IPS DF 4.7 (cell line): ENCODE measurements around the gene ORMDL3.
"Not testable (repeated sequence)": the region's sequence is repeated elsewhere in the genome, so short reads cannot be mapped to it uniquely, and the experiment has no call there.

Source experiments
- DNase-seq: peaks from one replicate; pipeline ENCODE4 v3.0.0-alpha.2; 2013; ENCODE audit warnings: low spot score; ENCODE audit errors: extremely low read depth

Gene ORMDL3

DNA sequence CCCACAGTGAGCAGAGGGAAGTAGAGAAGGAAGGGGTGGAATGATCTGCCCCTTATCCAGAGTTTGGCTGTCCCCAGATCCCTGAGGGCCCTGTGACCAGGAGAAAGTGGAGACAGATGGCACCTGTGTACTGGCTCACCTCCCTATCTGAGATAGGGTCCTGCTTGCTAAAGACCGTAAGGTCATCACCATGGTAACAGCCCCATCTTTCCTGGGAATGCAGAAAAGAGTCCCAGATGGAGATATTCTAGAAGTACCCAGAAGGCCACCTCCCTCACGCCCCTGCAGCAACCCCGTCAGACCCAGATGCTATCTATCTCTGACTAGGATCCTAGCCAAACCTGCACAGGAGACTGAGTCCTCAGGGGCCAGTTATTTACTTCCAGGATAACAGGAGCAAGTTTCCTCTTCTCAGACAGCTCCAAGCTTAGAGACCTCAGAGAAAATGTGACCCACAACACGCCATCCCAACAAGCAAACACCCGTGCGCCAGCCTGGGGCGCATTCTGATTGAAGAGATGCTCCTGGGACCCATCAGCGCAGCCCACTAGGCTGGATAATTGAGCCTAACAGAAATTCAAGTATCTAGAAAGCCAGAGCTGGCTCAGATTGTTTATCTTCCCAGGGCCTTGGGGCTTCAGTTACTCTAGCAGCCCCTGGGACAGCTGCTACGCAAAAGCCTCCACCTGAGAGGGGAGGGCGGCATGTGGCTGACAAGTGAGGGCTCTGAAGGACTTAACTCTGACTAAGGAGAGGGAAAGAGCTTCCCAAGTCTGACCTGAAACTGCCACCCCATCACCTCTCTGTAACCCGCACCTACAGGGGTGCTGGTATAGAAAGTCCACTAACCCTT is 1.9 kb downstream of the ORMDL3 start:
- no peak for DNase-seq

DNA sequence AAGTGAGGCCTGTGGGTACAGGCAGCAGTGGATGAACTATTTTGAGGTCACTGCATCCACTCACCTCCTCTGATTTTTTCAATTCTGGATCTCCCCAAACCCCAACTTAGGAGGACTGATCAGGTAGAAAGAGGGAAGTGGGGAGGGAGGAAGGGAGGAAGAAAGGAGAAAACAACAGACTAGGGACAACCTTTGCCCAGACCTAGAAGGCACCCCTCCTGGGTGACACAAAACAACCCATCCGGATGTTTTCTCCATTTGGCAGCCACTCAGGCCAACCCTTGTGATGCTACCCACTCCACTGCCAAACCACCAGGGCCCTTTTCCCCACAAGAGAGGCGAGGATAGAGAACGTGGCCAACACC is 2.7 kb downstream of the ORMDL3 start:
- DNase-seq, result no peak

DNA sequence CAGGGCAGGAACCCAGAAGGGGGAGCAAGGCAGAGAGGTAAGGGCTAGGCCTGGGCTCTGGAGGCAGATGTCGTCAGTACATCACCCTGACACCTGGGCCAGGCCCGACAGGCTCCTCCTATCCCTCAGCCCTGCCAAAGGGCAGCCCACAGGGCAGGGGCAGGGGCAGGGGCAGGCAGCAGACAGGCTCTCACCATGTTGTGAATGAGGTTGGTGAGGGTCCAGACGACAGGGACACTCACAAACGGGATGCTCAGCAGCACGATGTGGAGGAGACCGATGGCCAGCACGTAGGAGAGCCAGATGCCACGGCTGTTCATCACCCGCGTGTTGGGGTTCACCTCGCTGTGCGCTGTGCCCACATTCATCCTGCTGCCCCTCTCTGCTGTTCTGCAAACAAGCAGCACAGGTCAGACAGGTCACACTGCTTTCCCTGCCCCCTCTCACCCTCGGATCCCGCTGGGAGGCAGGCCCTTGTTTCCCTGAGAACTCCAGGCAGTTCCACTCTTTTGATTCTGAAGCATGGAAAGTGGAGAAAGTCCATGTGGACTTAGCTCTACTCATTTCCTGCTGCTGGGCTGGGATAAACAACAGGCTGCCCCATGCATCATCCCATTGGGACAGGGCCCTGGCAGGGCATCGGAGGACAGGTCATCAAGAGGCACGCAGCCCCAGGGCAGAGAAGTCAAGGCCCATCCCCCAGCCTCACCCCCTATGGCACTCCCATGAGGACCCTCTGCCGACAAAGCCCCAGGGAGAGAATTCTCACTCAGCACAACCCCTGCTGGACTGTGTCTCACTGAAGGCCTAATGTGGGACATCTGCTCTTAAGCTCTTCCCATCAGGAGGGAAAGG is 3.3 kb downstream of the ORMDL3 start:
- no peak for DNase-seq

DNA sequence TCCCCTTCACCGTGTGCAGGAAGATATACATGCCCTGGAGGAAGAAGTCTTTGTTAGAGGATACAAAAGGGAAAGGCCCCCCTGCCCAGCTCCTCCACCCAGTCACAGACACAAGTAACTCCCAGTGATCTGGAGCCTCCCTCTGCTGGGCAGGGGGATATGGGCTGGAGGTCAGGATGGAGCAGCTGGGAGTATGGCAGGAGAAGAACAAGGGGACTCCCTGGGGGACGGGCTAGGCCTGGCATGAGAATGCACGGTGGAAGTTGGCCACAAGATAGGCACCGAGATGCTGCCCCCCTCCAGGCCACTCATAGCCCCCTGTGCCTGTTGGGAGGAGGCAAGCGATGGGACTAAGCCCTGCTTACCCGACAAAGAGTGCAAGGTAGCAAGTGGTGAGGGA is 4.2 kb downstream of the ORMDL3 start:
- no peak for DNase-seq

DNA sequence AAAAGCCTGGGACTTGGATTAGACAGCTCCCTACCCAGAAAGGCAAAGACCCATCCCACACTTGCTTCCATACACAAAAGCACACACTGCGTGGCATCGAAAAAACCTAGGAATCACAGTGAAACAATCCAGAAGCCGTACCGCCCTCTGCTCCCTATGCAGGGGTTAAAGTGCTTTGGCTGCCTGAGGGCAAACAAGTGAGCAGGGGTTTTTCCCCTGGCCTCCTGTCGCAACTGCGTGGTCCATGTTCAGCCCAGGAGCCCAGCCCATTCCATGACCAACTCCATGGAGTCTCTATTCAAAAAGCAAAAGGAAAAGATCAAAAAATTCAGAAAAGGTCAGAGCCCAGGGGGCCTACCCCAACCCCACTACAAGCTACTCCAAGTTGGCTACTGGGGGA is 5.4 kb downstream of the ORMDL3 start:
- no peak for DNase-seq

DNA sequence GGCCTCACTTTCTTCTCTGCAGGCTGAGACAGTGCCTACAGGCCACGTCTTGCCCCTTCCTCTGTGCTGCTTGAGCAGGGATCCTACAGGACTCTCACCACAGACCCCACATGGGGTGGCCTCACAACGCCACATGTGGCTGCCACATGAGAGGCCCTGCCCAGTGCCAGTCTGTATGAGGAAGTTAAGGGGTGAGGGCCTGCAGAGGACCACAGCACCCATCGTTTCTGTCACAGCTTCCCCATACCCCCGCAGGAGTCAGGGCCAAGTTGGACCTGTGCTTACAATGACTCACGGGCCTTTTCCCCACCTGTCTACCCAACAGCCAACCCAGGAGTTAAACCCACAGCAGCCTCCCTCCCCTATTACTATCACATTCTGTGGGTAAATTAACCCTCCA is 6.1 kb downstream of the ORMDL3 start:
- no peak for DNase-seq

DNA sequence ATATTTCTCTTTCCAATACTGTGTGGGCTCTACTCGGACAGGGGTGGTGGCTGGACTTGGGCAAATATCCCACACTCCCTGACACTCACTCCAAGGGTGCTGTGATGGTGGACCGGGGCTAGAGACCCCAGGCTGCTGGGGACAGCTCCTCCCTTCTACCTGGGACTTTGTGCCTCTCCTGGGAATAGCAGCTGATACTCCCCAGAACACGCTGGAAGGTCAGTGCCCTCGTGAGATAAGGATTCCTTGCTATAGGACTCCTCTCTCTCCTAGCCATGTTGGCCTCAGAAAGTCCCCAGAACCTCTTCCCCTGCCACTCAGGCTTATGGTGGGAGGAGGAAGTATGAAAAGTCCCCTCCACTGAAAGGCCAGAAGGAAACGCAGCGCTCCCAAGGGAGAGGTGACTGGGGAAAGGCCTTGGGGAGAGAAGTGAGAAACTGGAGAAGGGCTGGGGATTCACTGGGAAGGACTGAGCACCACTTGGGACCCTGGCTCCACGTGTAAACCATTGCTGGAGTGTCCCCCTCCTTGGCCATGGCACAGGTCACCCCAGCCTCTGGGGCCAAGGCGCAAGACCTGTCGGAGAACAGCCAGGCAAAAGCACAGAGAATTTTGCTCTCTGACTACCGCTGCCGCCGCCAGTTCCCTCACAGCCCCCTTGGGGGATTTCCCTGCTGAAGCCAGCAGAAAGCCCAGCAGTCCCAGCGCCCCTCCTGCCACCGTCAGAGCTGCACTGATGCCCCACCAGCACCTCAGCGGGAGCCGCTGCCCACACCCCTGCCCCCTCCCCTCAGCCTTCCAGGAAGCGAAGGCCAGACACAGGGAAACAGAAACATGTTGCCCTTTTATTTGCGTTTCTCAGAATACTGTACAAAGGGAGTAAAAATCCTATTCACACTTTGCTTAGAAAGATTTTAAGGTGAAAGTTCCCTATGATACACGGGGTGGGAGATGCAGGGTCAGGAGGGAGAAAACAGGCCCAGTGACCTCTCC is 6.9 kb downstream of the ORMDL3 start:
- no peak for DNase-seq

DNA sequence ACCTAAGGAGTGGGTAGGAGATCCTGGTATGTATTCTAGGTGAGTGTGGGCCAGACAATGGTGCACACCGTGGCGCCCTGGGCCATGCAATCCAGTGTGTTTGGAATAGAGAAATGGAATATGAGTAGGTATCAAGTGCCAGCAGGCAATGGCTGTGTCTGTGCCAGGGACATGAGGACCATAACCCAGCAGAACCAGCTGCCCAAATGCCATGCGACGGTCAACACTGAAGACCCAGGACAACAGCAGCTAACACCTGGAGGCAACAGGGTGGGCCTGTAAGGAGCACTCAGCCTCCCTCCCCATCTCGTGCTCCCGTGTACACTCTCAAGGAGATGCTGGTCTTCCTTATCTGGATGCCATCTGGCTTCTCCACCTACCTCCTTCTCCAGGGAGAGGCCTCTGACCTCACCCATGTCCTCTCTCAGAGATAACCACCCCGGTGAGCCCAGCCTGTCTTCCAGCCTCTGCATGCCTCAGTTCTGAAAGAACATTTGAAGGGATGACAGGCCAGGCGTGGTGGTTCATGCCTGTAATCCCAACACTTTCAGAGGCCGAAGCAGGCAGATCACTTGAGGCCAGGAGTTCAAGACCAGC is 8.2 kb downstream of the ORMDL3 start:
- DNase-seq, result no peak

DNA sequence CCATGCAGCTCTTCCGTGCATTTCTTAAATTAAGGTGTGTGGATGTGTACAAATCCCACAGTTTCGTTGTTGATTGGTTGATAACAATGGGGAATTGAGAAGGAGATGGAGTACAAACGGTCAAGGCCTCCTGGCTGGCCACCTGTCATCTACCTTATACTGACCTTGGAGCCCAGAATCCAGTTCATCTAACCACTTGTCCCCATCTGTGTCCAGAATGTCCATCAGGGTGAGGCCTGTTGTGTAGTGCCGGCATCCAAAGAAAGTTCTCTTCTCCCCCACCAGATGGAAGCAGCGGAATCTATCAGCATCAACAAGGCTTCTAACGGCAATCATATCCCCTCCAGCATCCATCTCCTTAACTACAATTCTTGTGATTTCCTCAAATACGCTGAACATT is 10.5 kb downstream of the ORMDL3 start:
- DNase-seq, result no peak

DNA sequence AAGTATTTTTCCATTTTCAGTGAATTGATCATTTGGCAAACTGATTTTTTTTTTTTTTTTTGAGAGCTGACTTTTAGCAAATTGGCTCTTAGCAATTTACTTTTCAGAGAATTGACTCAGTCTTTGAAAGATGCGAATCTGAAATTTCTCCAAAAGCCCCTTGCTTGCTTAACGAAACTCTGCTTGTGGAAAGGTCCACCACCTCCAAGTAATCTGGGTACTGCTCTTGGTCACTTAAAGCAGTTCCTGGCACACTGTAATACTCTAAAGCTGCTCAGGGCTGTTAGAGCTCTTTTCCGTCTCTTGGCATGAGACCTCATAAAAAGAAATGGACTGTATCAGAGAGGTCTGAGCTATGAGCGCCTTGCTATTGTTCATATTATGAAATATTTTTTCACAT is 11.8 kb downstream of the ORMDL3 start:
- no peak for DNase-seq

DNA sequence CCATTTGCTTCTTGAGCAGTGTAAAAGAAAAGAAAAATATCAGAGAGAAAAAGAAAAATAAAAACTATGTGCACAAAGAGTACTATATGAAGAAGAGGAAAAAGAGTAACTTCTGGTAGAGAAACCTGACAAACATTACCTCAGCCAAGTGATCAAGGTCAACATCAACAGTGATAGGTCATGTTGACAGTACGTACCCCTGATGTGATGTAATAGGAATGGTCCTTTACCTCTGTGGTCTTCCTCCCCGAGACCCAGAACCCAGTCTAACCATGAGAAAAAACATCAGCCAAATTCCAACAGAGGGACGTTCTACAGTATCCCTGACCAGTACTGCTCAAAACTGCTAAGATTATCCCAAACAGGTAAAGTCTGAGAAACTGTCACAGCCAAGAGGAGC is 13.4 kb downstream of the ORMDL3 start:
- DNase-seq, result no peak

DNA sequence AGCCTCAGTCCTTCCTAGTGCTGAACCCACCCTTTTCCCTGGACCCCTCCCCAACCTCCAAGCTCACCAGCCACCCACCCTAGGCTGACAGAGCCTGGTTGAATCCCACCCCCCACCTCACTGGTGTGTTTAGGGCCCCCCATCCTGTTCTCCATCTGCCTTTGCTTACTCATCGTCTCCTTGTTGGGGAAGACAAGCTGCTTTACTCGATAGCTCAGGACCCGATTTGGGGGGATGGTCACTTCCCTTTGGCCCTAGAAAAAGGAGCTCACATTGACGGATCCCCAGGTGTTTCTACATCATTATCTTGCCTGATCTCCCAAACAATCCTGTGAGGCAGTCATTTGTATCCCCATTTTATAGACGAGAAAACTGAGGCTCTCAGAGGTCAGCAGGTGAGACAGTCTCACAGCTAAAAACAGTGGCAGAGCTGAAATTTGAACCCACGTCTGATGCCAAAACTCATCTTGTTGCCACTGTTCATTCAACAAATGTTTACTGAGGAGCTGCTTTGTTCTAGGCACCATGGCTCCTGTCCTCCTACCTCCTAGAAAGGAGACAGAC is 18.5 kb downstream of the ORMDL3 start:
- DNase-seq, result no peak

DNA sequence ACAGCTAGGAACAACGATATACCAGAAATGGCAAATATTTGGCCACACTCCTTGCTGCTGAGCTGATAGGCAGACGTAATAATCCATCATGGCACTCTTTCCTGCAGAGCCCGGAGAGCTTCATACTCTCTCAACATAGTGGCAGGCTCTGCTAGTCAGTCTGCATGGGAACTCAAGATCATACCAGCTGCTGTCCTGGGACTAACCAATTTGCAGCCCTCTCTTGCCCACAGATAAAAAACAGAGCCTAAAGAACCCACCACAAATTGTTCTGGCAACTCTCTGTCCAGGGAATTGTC is 22.5 kb downstream of the ORMDL3 start:
- no peak for DNase-seq

DNA sequence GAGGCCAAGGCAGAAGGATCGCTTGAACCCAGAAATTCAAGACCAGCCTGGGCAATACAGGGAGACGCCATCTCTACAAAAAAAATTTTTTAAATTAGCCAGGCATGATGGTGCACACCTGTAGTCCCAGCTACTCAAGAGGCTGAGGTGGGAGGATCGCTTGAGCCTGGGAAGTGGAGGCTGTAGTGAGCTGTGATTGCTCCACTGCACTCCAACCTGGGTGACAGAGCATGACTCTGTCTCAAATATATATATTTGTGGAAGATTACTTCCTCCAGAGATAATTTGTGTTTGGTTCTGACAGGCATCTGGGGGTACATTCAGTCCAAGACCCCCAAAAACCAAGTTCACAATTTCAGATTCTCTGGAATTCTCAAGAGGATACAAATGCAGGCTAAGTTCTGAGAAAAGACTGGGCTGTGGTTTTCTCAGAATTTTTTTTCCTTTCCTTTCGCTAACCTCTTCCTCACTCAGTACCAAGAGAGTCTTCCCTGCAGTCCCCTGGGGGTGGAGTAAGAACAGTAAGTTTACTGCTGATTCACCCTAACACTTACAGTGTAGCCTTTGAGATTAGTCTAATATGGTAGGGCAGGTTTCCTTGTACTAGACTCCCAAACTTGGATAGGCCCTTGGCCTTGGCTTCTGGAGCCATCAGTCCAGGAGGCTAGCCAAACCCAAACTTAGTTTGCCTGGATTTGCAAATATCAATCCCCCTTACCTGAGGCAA is 24.1 kb downstream of the ORMDL3 start:
- DNase-seq, result no peak

DNA sequence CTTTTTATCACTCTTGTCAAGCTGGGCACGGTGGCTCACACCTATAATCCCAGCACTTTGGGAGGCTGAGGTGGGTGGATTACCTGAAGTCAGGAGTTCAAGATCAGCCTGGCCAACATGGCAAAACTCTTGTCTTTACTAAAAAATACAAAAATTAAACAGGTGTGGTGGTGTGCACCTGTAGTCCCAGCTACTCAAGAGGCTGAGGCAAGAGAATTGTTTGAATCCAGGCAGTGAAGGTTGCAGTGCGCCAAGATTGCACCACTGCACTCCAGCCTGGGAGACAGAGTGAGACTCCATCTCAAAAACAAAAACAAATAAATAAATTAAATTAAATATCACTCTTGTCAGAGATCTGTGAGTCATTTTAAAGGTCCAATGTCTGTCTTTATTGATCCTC is 25.4 kb downstream of the ORMDL3 start:
- DNase-seq, result not testable (repeated sequence)

DNA sequence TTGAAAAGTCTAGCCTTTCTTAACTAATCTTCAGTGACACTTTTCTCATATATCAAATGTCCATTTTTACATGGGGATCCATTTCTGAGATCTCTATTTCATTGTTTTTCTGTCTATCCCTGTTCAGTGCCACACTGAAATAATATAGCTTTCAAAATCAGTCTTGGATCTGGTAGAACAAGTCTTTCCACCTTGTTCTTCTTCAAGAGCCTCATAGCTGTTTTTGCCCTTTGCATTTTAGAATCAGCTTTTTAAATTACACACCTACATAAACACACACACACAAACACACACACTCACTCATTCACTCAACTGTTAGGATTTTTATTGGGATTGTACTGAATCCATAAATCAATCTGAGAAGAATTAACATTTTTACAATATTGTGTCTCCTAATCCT is 28.2 kb downstream of the ORMDL3 start:
- DNase-seq, result no peak

DNA sequence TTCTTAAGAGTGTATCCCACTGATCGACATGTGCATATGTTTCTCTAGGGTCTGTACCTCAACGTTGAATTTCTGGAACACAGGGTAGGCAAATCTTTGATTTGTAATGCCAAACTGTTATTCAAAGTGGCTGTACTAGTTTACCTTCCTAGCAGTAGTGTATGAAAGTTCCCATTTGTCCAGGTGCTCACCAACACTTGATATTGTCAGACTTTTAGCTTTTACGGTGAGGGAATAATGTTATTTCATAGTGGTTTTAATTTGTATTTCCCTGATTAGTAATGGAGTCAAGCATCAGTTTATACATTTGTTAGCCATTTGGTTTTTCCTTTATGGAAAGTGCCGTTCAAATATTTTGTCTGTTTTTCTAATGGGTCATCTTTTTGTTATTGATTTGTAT is 29.3 kb downstream of the ORMDL3 start:
- DNase-seq, result no peak

DNA sequence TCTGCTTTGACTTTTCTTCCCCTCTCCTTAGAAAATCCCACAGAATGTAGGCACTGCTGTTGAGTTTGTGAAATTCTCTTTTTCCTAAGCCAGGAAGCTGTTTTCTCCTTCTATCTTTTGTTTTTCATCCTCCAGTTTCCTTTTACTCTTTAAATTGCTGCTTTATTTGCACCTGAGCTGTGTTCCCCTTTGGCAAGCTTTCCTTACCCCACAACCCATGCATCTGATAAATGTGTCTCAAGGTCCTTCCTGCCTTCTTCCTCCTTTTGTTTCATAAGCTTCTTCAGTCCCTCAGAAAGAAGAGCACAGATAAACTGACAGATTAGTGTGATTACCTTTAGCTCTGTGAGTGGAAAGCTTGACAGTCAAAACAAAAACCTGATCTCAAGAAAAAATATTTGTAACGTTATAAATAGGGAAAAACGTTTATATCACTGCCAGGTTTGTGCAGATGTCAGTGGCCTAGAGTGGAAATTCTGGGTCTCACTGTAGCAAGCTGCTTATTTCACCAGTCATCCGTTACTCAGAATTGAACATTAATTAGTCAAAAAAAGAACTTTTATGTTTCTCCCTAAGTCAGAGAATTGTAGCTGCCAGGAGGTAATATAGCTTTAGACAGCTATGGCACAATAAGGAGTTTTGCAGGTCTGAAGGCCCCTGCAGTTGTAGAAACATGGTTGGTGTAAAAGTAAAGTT is 32.6 kb downstream of the ORMDL3 start:
- DNase-seq, result no peak

DNA sequence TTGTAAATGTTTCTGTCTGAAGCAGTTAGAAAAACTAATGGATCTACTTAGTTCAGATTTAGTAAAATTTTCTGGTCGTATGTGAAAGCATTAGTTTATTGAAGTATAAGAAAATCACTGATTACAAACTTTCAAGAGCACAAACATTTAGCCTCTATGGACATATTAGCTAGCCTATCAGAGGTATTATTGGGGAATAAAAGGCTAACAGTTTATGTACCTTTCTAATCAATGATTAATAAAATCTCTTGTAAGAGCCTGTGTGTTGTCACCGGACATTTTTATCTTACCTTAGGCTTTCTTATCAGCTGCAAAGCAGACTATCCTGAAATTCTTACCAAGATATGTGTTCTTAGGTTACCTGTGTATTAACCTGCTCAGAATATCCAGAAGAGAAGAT is 38.2 kb downstream of the ORMDL3 start:
- DNase-seq, result no peak

DNA sequence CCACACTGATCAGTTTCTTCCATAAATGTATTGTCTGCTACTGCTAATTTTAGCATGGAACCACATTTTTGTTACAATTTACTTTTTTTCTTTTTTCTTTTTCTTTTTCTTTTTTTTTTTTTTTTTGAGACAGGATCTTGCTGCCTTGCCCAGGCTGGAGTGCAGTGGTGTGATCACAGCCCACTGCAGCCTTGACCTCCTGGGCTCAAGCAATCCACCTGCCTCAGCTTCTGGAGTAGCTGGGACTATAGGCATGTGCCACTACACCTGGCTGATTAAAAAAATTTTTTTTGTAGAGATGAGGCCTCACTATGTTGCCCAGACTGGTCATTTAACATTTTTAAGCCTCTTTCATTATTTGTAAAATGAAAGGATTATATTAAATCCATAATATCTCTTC is 40.3 kb downstream of the ORMDL3 start:
- no peak for DNase-seq
